GM19372 (cell line): ENCODE results near the gene PRPS1.

ENCODE experiments used
- ATAC-seq: cut with Tn5 transposase; IDR thresholded peaks from one replicate; pipeline ENCODE4 v1.9.1; 2021; ENCODE audit warnings: mild to moderate bottlenecking, low read depth, moderate library complexity; ENCODE audit not compliant: unreplicated experiment

Gene PRPS1

DNA sequence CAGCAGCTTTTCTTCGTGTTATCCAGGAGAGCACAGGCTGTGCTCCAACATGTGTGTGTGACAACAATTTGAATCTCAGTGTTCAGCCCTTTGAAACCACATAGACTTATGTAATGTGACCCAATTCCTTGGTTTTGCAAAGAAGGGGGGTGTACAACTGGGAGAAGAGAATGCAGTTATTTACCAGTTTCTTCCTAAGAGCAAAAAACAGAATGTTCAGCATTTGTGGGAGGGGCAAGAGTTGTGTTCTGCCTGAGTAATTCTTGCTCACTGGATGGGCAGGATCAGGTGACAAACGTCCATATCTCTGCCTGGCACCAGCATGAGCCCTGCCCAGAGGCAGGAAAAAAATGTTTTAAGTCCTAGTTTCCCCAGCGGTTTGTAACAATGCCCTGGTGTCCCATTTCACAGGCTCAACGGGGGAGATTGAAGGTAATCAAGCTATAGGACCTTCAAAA, 72.0 kb downstream of the PRPS1 start:
- ATAC-seq: no peak
